Pancreas (tissue), 10 donors: Measurements from ENCODE around the gene ADGRB2. TPM values are rescaled to one million over a fixed set of nuclear protein-coding genes. Genes with fewer than 3 reads are reported as not detected.

ENCODE experiments used
- ATAC-seq, 4 donors: fragments of 200-7000 bp; cut with Tn5 transposase; one replicate each; pipeline versions ENCODE4 v1.8.0 to v1.9.1; 2020; ENCODE audit warnings: mild to moderate bottlenecking in 4 of 4, moderate library complexity in 4 of 4
- DNase-seq, 6 donors: peaks; one replicate each; pipeline ENCODE4 v3.0.0-alpha.2; 2020
- FAIRE-seq: peaks from 2 replicates; lab custom pipeline; 2012; peaks lifted over from hg19 to GRCh38; lab: Jason Lieb, UNC
- H3K27ac ChIP-seq, 4 donors: fragments of 200-600 bp; sonication (generic); 1 replicate in 3 of 4; 2 replicates in 1 of 4; pipeline versions ENCODE4 v1.5.0 to v1.8.0; 2020
- H3K27me3 ChIP-seq, 4 donors: fragments of 200-600 bp; one replicate each; pipeline ENCODE4 v1.8.0; 2021
- H3K36me3 ChIP-seq, 3 donors: fragments of 200-600 bp; sonication (generic) in 1 of 3; one replicate each; pipeline versions ENCODE4 v1.5.0 to v1.8.0; 2020 to 2021
- H3K4me1 ChIP-seq, 3 donors: fragments of 200-600 bp; one replicate each; pipeline ENCODE4 v1.8.0; 2021
- H3K4me3 ChIP-seq, 4 donors: fragments of 200-600 bp; sonication (generic) in 2 of 4; one replicate each; pipeline versions ENCODE4 v1.5.0 to v1.8.0; 2020 to 2021
- H3K9me3 ChIP-seq, 4 donors: fragments of 200-600 bp; one replicate each; pipeline ENCODE4 v1.8.0; 2021
- WGBS, 2 donors: extraction: QIAGEN DNeasy Blood & Tissue Kit; methylation state at CpG; one replicate each; pipeline ENCODE4 v1.1.7; 2013; 5-methylcytosine and 5-hydroxymethylcytosine counted together
- intact Hi-C, 3 donors: fragments of 100-400 bp; cut with DNase I; formaldehyde crosslinking; loops; one replicate each; pipeline versions ENCODE4 v1.11.1 to v1.14.2; 2022
- polyA plus RNA-seq, 2 donors: library from polyadenylated mRNA; stranded (reverse); fragments of 200-250 nt; gene quantifications; one replicate each; pipeline ENCODE4 v1.2.3, GENCODE V29; 2013
- total RNA-seq, 6 donors: library from RNA; stranded (reverse); fragmentation: NEBNext Ultra II Directional in 4 of 6; extraction: Animal tissue kit (Norgen Biotek cat#: 25700) in 4 of 6; gene quantifications; one replicate each; pipeline versions ENCODE4 v1.2.1 to v1.2.4, GENCODE V29; 2021 to 2023
- TF ChIP-seq, protein P1 (sequence below), 4 donors: fragments of 200-600 bp; sonication (generic) in 3 of 4; IDR thresholded peaks; one replicate each; pipeline versions ENCODE4 v1.5.0 to v1.8.0; 2021; ENCODE audit warnings: antibody characterized with exemption in 4 of 4
- donor health status: healthy with polysubstance abuse.
- donor health status: DM: no; HTN: no; CAD: no; lungs with moderate emphysema.
- donor health status: DM: no; HTN: no; CAD: no.
- donor health status: control.
- donor health status: control.
- donor health status: Bipolar disorder and iron deficiency.
- donor health status: DM: yes; HTN: yes; CAD: no.
- donor health status: DM: no; HTN: no; CAD: no.
- donor health status: DM: no; HTN: no; CAD: no.
- donor health status: DM: yes; HTN: yes; CAD: no.

Gene ADGRB2
- total and polyA plus RNA-seq, 8 donors, result 0.12 to 1.3 (median 0.43) TPM

DNA sequence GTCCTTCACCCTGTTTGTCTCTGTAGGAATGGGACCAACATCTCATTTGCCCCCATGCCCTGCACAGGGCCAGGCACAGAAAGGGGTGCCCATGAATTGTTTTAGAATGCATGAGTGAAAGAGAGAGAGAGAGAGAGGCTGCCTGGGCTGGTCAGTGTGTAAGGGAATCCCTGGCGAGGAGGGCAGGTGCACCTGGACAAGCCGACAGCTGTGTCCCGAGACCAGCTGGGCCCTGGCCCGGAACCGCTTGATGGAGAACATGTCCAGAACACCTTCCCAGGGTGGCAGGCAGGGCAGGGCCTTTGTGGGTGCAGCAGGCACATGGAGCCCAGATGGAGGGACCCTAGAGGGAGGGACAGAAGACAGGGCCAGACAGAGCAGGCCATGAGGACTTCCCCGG is 28.9 kb upstream of the ADGRB2 start:
- FAIRE-seq, result no peak
- ATAC-seq, result no peak
- Histone ChIP-seq H3K36me3 (no peaks in the 10 kb centered on the region), H3K27me3 (no peaks in the 10 kb centered on the region), H3K9me3 (no peaks in the 10 kb centered on the region), H3K4me1 (no peaks in the 10 kb centered on the region), H3K27ac (no peak overlapping the region), H3K4me3 (no peak overlapping the region)
- TF ChIP-seq, protein P1, sequence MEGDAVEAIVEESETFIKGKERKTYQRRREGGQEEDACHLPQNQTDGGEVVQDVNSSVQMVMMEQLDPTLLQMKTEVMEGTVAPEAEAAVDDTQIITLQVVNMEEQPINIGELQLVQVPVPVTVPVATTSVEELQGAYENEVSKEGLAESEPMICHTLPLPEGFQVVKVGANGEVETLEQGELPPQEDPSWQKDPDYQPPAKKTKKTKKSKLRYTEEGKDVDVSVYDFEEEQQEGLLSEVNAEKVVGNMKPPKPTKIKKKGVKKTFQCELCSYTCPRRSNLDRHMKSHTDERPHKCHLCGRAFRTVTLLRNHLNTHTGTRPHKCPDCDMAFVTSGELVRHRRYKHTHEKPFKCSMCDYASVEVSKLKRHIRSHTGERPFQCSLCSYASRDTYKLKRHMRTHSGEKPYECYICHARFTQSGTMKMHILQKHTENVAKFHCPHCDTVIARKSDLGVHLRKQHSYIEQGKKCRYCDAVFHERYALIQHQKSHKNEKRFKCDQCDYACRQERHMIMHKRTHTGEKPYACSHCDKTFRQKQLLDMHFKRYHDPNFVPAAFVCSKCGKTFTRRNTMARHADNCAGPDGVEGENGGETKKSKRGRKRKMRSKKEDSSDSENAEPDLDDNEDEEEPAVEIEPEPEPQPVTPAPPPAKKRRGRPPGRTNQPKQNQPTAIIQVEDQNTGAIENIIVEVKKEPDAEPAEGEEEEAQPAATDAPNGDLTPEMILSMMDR (IDR thresholded peaks at IDR 0.05), result no peak
- intact Hi-C loops, result loop anchor here (5.0 to 10.0 kb wide), 2 partner anchors 131 to 228 kb away; no protein-coding TSS in a partner anchor
- peak in 2 of 6 donors; percentile 50 to 62 for DNase-seq
- WGBS, 2 donors, result 69 to 79% methylated on average over 6 of the region's 6 CpGs

DNA sequence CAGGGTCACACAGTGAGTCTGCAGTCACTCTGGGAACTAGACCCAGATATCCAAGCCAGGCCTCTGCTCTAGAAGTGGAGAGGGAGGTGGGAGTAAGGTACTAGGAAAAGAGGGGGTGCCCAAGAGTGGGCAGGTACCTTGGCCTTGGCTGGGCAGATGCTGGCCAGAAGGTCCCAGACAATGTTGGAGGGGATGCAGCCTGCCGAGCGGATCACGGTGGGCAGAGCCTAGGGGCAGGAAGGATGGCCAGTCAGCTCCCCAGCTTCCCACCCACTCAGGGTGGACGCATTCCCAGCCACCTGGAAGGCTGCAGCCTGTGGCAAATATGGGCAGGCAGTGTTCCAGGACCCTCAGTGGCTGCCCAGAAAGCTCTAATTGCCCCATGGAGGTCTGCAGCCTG is 28.4 kb upstream of the ADGRB2 start:
- Histone ChIP-seq H3K27ac (no peak overlapping the region), H3K9me3 (no peaks in the 10 kb centered on the region), H3K4me1 (no peaks in the 10 kb centered on the region), H3K27me3 (no peaks in the 10 kb centered on the region), H3K36me3 (no peaks in the 10 kb centered on the region), H3K4me3 (no peak overlapping the region)
- WGBS, 2 donors, result 52 to 72% methylated on average over 4 of the region's 4 CpGs
- ATAC-seq, result no peak
- intact Hi-C loops, result loop anchor here (5.0 to 10.0 kb wide), 2 partner anchors 130 to 228 kb away; no protein-coding TSS in a partner anchor
- TF ChIP-seq, protein P1 (IDR thresholded peaks at IDR 0.05), result no peak
- peak in 2 of 6 donors; percentile 26 to 40 for DNase-seq
- FAIRE-seq, result no peak

GRCh38 chr1:31792116-31792515 is 28.0 kb upstream of the ADGRB2 start:
- H3K9me3 ChIP-seq, result no peaks in the 10 kb centered on the region
- H3K27ac ChIP-seq, result no peak overlapping the region
- peak in 2 of 6 donors; percentile 37 to 47 for DNase-seq
- TF ChIP-seq, protein P1 (IDR thresholded peaks at IDR 0.05), result no peak
- ATAC-seq, result no peak
- H3K4me1 ChIP-seq, result no peaks in the 10 kb centered on the region
- no peak for FAIRE-seq
- WGBS, 2 donors, result 65 to 80% methylated on average over 11 of the region's 11 CpGs
- no peaks in the 10 kb centered on the region for H3K36me3 ChIP-seq
- intact Hi-C loops, result loop anchor here (5.0 to 10.0 kb wide), 2 partner anchors 130 to 227 kb away; no protein-coding TSS in a partner anchor
- no peak overlapping the region for H3K4me3 ChIP-seq
- no peaks in the 10 kb centered on the region for H3K27me3 ChIP-seq

GRCh38 chr1:31791131-31791858 is 27.2 kb upstream of the ADGRB2 start:
- Histone ChIP-seq H3K27ac (no peak overlapping the region), H3K4me3 (no peak overlapping the region), H3K4me1 (no peaks in the 10 kb centered on the region), H3K36me3 (no peaks in the 10 kb centered on the region), H3K27me3 (no peaks in the 10 kb centered on the region), H3K9me3 (no peaks in the 10 kb centered on the region)
- DNase-seq (peak in 3 of 6 donors; percentile 11 to 56 (median 43)), ATAC-seq (no peak), FAIRE-seq (no peak)
- intact Hi-C loops, result loop anchor here (5.0 to 10.0 kb wide), 2 partner anchors 129 to 226 kb away; no protein-coding TSS in a partner anchor
- TF ChIP-seq, protein P1 (IDR thresholded peaks at IDR 0.05), result no peak
- 70 to 77% methylated on average over 13 of the region's 13 CpGs for WGBS, 2 donors
